AG09309 (cell line): Measurements from ENCODE around the gene PLEKHA7.
A peak's percentile ranks its signal among the peaks of the same experiment; 100 is the strongest.
"Not testable (repeated sequence)": the region's sequence is repeated elsewhere in the genome, so short reads cannot be mapped to it uniquely, and the experiment has no call there.

Source experiments
- DNase-seq: peaks from one replicate; pipeline ENCODE4 v3.0.0-alpha.2; 2010; ENCODE audit warnings: low read depth
- H3K4me3 ChIP-seq: 2 replicates; pipeline ENCODE4 v1.5.1; 2011; ENCODE audit warnings: mild to moderate bottlenecking, low read depth, low read length, moderate library complexity; ENCODE audit not compliant: control insufficient read depth
- TF ChIP-seq, protein P1 (sequence below): IDR thresholded peaks from 2 replicates; pipeline ENCODE4 v1.5.1; 2011; ENCODE audit warnings: mild to moderate bottlenecking, low read depth, low read length, inconsistent platforms; ENCODE audit not compliant: insufficient read depth, control insufficient read depth; ENCODE audit errors: missing control alignments

The PLEKHA7 gene, protein sequence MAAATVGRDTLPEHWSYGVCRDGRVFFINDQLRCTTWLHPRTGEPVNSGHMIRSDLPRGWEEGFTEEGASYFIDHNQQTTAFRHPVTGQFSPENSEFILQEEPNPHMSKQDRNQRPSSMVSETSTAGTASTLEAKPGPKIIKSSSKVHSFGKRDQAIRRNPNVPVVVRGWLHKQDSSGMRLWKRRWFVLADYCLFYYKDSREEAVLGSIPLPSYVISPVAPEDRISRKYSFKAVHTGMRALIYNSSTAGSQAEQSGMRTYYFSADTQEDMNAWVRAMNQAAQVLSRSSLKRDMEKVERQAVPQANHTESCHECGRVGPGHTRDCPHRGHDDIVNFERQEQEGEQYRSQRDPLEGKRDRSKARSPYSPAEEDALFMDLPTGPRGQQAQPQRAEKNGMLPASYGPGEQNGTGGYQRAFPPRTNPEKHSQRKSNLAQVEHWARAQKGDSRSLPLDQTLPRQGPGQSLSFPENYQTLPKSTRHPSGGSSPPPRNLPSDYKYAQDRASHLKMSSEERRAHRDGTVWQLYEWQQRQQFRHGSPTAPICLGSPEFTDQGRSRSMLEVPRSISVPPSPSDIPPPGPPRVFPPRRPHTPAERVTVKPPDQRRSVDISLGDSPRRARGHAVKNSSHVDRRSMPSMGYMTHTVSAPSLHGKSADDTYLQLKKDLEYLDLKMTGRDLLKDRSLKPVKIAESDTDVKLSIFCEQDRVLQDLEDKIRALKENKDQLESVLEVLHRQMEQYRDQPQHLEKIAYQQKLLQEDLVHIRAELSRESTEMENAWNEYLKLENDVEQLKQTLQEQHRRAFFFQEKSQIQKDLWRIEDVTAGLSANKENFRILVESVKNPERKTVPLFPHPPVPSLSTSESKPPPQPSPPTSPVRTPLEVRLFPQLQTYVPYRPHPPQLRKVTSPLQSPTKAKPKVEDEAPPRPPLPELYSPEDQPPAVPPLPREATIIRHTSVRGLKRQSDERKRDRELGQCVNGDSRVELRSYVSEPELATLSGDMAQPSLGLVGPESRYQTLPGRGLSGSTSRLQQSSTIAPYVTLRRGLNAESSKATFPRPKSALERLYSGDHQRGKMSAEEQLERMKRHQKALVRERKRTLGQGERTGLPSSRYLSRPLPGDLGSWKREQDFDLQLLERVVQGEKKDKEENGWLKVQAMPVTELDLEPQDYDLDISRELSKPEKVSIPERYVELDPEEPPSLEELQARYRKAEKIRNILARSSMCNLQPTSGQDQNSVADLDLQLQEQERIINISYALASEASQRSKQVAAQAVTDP

DNA sequence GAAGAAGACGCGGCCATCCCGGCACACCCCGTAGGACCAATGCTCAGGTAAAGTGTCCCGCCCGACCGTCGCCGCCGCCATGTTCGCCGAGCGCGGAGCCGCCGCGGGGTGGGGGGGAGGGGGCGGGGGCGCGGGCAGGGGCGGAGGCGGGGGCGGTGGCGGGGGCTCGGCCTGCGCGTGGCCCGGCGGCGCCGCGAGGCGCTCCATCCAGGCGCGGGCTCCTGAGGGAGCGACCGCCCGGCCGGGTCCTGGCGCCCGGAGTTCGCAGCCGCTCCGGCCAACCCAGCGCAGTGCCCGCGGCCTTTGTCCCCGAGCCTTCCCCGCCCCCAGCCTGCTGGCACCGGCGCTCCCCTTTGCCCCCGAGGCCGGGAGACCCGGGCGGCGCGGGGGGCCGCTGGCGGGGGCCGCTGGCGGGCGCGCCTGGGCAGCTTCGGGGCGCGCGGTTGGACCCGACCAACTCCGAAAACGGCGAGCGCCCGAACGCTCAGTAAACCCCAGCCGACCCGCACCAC is at the start of gene PLEKHA7:
Gene PLEKHA7, minus strand, starts transcription at position 94 of the 512 bp plus-strand sequence. Its CDS starts 13 bp downstream, at position 81.
- no peak for DNase-seq
- TF ChIP-seq, protein P1, sequence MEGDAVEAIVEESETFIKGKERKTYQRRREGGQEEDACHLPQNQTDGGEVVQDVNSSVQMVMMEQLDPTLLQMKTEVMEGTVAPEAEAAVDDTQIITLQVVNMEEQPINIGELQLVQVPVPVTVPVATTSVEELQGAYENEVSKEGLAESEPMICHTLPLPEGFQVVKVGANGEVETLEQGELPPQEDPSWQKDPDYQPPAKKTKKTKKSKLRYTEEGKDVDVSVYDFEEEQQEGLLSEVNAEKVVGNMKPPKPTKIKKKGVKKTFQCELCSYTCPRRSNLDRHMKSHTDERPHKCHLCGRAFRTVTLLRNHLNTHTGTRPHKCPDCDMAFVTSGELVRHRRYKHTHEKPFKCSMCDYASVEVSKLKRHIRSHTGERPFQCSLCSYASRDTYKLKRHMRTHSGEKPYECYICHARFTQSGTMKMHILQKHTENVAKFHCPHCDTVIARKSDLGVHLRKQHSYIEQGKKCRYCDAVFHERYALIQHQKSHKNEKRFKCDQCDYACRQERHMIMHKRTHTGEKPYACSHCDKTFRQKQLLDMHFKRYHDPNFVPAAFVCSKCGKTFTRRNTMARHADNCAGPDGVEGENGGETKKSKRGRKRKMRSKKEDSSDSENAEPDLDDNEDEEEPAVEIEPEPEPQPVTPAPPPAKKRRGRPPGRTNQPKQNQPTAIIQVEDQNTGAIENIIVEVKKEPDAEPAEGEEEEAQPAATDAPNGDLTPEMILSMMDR: no peak
- H3K4me3 ChIP-seq: peak within 1 kb of the TSS; percentile 30

DNA sequence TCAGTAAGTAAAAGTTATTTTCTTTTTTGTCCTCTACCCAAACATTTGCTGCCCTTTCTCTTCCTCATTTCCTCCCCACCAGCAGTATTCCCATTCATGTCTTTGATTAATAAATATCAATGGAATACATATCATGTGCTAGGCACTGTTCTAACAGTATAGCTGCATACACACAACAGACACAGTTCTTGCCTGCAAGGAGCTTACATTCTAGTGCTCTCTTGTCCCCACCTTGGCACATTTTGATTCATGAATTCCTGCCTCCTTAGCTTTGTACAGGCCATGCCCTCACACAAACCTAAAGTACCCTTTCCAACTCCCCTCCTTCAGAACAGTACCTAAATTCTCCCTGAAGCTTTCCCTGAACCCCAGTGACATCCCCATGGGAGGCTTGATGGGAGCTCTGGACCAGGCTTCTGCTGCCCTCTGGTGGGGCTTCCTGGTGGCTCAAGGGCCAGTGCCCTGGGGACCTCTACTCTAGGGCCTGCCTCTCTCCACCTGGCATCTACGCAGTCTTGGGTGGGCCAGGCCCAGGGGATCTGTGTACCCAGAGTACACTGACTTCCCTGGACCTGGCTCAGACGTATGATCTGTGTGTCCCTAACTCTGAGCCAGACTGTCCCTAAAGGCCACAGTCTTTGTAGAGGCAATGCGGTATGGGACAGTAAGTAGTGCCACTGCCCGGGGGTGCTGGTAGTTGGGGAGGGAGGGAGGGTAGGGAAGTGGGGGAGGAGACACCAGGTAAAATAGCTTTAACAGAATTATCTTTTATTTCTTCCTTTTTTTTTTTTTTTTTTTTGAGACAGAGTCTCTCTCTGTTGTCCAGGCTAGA is 49.2 kb upstream of the PLEKHA7 start:
- no peak overlapping the region for H3K4me3 ChIP-seq
- TF ChIP-seq, protein P1: peak; percentile 93
- DNase-seq: no peak

DNA sequence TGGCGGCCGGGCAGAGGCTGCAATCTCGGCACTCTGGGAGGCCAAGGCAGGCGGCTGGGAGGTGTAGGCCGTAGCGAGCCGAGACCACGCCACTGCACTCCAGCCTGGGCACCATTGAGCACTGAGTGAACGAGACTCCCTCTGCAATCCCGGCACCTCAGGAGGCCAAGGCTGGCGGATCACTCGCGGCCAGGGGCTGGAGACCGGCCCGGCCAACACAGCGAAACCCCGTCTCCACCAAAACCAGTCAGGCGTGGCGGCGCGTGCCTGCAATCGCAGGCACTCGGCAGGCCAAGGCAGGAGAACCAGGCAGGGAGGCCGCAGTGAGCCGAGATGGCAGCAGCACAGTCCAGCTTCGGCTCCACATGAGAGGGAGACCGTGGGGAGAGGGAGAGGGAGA is 36.9 kb upstream of the PLEKHA7 start:
- not testable (repeated sequence) for H3K4me3 ChIP-seq, DNase-seq

DNA sequence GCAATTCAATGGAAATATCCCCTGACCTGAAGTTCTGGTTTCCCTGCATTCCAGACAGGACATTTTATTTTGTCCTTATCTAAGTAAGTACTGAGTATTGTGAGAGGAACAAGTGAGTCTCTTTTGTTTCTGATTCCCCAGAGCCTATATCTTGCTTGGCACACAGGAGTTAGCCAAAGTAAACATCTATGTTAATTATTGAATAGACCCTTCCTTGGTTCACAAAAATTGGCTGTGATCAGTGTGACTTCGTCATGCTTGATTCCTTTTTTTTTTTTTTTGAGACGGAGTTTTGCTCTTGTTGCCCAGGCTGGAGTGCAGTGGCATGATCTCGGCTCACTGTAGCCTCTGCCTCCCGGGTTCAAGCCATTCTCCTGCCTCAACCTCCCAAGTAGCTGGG is 34.3 kb upstream of the PLEKHA7 start:
- not testable (repeated sequence) for H3K4me3 ChIP-seq, DNase-seq

DNA sequence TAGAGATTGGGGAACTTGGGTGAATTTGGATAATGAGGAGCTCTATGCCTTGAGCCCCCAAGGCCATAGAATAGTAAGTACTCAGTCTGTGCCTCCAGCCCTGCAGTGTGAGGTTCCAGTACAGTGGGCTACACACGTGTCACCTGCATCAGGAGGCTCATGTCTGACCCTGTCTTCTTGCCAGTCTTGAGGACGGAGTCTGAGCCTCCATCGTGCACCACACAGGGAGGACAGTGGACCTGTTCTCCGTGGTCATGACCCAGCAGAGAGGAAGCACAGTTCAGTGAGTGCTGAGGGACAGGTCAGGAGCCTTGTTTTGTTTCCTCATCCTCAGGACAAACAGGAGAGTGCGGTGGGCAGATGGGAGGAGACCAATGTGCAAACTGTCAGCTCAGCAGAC is 32.5 kb upstream of the PLEKHA7 start:
- TF ChIP-seq, protein P1: no peak
- no peak for DNase-seq
- H3K4me3 ChIP-seq: no peak overlapping the region

DNA sequence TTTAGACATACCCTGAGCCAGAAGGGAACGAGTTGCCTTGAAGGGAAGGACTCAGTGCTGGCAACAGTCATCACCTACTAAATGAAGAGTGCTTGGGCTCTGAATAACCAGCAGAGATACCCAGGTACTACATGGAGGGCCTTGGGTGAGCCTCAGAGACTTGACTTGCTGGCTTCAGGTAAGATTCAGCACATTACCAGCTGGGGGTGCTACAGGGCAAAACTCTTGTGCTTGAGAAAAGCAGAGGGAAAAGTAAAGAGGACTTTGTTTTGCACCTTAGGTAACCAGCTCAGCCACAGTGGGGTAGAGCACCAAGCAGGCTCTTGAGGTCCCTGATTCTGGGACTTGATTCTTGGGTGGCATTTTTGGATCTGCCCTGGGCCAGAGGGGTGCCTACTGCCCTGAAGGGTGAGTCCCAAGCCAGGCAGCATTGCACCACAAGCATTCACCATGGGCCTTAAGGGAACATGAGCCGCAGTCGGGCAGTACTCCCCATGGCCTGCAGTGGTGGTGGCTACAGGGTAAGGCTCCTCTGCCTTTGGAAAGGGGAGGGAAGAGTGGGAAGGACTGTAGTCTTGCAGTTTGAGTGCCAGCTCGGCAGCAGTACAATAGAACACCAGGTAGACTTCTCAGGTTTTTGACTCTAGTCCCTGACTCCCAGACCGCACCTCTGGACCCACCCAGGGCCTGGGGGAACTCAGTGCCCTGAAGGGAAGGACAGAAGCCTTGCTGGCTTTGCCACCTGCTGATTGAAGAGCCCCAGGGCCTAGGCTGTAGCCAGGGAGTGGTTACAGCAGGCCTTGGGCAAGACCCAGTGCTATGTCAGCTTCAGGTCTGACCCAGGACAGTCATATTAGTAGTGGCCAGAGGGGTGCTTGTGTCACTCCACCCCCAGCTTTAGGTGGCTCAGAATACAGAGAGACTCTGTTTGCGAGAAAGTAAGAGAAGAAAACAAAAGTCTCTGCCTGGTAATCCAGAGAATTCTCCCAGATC is 22.7 kb upstream of the PLEKHA7 start:
- DNase-seq: no peak
- H3K4me3 ChIP-seq: no peak overlapping the region
- TF ChIP-seq, protein P1: no peak

DNA sequence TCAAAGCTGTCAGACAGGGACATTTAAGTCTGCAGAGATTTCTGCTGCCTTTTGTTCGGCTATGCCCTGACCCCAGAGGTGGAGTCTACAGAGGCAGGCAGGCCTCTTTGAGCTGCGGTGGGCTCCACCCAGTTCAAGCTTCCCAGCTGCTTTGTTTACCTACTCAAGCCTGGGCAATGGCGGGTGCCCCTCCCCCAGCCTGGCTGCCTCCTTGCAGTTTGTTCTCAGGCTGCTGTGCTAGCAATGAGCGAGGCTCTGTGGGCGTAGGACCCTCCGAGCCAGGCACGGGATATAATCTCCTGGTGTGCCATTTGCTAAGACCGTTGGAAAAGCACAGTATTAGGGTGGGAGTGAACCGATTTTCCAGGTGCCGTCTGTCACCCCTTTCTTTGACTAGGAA is 19.8 kb upstream of the PLEKHA7 start:
- not testable (repeated sequence) for DNase-seq, H3K4me3 ChIP-seq
